ENCODE data around the gene FAM89B. TPM values are rescaled to one million over a fixed set of nuclear protein-coding genes. Genes with fewer than 3 reads are reported as not detected.

Gene FAM89B
- total RNA-seq, 1 donor from 2014 or later: 56.1 TPM

DNA sequence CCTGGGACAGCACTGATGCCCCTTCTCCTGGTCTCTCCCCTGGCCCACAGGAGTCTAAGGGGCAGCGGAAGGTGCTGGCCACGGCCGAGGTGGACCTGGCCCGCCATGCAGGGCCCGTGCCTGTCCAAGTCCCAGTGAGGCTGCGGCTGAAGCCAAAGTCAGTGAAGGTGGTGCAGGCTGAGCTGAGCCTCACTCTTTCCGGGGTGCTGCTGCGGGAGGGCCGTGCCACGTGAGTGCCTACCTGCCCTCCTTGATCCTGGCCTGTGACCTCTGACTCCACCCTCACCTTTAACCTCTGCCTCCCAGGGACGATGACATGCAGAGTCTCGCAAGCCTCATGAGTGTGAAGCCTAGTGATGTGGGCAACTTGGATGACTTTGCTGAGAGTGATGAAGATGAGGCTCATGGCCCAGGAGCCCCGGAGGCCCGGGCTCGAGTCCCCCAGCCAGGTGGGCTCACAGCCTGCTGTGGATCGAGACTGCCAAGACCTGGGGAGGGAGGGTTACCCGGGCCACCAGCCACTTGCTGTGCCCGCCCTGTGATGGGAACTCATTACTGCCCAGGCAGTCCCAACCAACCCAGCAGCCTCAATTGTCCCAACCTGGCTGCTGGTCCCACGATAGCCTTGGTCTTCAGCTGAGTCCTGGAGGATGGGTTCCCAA, 7.8 kb downstream of the FAM89B start:
- Mint-ChIP-seq H3K27ac (no peak overlapping the region), H3K27me3 (peaks cover 32% of the 10 kb centered on the region), H3K4me1 (ENCODE audit: unreplicated experiment) (peaks cover 13% of the 10 kb centered on the region), H3K9me3 (no peaks in the 10 kb centered on the region), H3K36me3 (no peaks in the 10 kb centered on the region), H3K4me3 (no peak overlapping the region)
- TF ChIP-seq CTCF (conservative IDR thresholded peaks at IDR 0.05): no peak
- DNase-seq (ENCODE audit: extremely low spot score, unreplicated experiment): no peak

DNA sequence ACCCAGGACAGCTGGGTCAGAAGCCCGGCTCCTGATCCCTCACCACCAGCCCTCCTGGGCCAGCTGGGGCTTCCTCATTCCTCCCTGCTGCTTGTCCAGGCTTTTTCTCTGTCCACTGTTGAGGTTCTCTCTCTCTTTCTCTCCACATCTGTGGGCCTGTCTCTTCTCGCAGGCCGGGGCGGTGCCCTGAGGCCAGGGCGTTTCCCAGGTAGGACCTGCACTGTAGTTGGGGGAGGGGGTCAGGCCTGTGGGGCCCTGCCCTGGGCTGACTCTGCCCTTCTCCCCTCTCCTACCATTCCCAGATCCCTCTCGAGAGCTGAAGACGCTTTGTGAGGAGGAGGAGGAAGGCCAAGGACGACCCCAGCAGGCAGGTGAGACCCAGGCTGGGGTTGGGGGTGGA, 8.4 kb downstream of the FAM89B start:
- Mint-ChIP-seq H3K4me3 (no peak overlapping the region), H3K4me1 (ENCODE audit: unreplicated experiment) (peaks cover 8% of the 10 kb centered on the region), H3K36me3 (no peaks in the 10 kb centered on the region), H3K9me3 (no peaks in the 10 kb centered on the region), H3K27me3 (peaks cover 27% of the 10 kb centered on the region), H3K27ac (no peak overlapping the region)
- no peak for TF ChIP-seq CTCF (conservative IDR thresholded peaks at IDR 0.05)
- DNase-seq (ENCODE audit: extremely low spot score, unreplicated experiment): no peak

- H3K9me3 Mint-ChIP-seq: no peaks in the 10 kb centered on the region
- no peak overlapping the region for H3K27ac Mint-ChIP-seq
- DNase-seq (ENCODE audit: extremely low spot score, unreplicated experiment): no peak
- no peaks in the 10 kb centered on the region for H3K36me3 Mint-ChIP-seq
- TF ChIP-seq CTCF (conservative IDR thresholded peaks at IDR 0.05): no peak
- H3K4me3 Mint-ChIP-seq: no peak overlapping the region
- peaks cover 27% of the 10 kb centered on the region for H3K27me3 Mint-ChIP-seq
- peaks cover 15% of the 10 kb centered on the region for H3K4me1 Mint-ChIP-seq (ENCODE audit: unreplicated experiment)
Measured at GRCh38 chr11:65581928-65582327, 9.6 kb downstream of the FAM89B start.

- Mint-ChIP-seq H3K36me3 (no peaks in the 10 kb centered on the region), H3K27me3 (peaks cover 25% of the 10 kb centered on the region), H3K4me3 (no peak overlapping the region), H3K9me3 (no peaks in the 10 kb centered on the region), H3K4me1 (ENCODE audit: unreplicated experiment) (peaks cover 14% of the 10 kb centered on the region), H3K27ac (no peak overlapping the region)
- TF ChIP-seq CTCF (conservative IDR thresholded peaks at IDR 0.05): no peak
- no peak for DNase-seq (ENCODE audit: extremely low spot score, unreplicated experiment)
Measured at GRCh38 chr11:65583589-65583988, 11.3 kb downstream of the FAM89B start.

- no peak for TF ChIP-seq CTCF (conservative IDR thresholded peaks at IDR 0.05)
- peaks cover 13% of the 10 kb centered on the region for H3K4me1 Mint-ChIP-seq (ENCODE audit: unreplicated experiment)
- H3K27ac Mint-ChIP-seq: no peak overlapping the region
- H3K9me3 Mint-ChIP-seq: no peaks in the 10 kb centered on the region
- H3K4me3 Mint-ChIP-seq: peak overlapping the region; percentile 45
- peaks cover 25% of the 10 kb centered on the region for H3K27me3 Mint-ChIP-seq
- no peaks in the 10 kb centered on the region for H3K36me3 Mint-ChIP-seq
- DNase-seq (ENCODE audit: extremely low spot score, unreplicated experiment): no peak
Measured at GRCh38 chr11:65584106-65584505, 11.8 kb downstream of the FAM89B start.

Measured in type B pancreatic cell (in vitro differentiated cells).